ENCODE data around the gene PHACTR4. TPM values are rescaled to one million over a fixed set of nuclear protein-coding genes. Genes with fewer than 3 reads are reported as not detected.

The PHACTR4 gene
- total RNA-seq, 2 donors from 2014 or later: 38.9 to 45.0 TPM

DNA sequence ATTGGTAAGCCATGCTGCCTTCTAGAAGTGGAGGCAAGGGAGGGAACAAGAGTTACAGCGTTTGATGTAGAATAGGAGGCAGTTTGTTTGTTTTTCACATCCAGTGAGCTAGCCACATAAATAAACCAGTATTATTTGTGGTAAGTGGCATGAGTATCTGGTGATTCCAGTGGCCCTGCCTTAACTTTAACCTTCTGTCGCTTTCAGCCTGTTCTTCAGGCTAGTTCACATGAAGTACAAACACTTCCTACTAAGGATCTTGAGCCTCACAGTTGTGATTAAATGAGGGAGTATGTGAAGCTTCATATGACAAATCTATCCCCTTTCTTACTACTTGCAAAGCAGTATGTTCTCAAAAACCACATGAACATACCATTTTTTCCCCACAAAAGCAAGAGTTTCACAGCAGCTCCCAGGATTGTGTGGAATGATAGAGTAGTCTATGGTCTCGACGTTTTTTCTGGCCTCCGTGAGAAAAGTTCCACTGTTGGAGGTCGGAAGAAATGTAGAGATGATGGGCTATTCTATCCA, 59.5 kb downstream of the PHACTR4 start:
- intact Hi-C loops (cut with DNase I): no loop called here
- whole genome bisulfite sequencing: 80% methylated on average over 6 of the region's 6 CpGs
- DNase-seq (ENCODE audit: low spot score): no peak

DNA sequence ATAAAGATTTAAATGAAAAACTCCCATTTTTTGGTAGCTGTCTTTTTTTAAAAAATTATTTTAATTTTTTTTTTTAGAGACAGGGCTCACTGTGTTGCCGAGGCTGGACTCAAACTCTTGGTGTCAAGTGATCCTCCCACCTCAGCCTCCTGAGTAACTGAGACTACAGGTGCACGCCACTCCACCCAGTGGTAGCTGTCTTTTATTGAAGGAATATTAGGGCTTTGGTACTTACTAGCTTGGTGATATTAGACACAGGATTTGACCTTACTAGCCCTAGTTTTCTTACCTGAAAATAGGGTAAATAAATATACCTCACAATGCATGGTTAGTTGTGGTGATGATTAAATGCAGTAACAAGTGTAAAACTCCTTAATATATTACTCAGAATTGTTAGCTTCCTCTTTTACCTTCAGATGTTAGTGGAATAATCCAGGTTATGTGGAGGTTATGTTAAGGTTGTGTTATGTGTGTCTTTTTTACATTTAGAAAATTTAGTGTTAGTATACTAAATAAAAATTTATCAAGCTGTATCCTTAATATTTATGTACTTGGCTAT, 66.8 kb downstream of the PHACTR4 start:
- DNase-seq (ENCODE audit: low spot score): no peak
- intact Hi-C loops (cut with DNase I): no loop called here
- TF ChIP-seq POLR2A (IDR thresholded peaks at IDR 0.05): no peak
- TF ChIP-seq, protein P1, sequence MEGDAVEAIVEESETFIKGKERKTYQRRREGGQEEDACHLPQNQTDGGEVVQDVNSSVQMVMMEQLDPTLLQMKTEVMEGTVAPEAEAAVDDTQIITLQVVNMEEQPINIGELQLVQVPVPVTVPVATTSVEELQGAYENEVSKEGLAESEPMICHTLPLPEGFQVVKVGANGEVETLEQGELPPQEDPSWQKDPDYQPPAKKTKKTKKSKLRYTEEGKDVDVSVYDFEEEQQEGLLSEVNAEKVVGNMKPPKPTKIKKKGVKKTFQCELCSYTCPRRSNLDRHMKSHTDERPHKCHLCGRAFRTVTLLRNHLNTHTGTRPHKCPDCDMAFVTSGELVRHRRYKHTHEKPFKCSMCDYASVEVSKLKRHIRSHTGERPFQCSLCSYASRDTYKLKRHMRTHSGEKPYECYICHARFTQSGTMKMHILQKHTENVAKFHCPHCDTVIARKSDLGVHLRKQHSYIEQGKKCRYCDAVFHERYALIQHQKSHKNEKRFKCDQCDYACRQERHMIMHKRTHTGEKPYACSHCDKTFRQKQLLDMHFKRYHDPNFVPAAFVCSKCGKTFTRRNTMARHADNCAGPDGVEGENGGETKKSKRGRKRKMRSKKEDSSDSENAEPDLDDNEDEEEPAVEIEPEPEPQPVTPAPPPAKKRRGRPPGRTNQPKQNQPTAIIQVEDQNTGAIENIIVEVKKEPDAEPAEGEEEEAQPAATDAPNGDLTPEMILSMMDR (IDR thresholded peaks at IDR 0.05): no peak
- TF ChIP-seq POLR2AphosphoS5 (IDR thresholded peaks at IDR 0.05): no peak
- H3K4me3 ChIP-seq: no peak overlapping the region
- H3K27me3 ChIP-seq (replicated peaks; ENCODE audit: insufficient read depth): no peaks in the 10 kb centered on the region
- H3K4me1 ChIP-seq (replicated peaks): peaks cover 8% of the 10 kb centered on the region
- WGBS: 93% methylated on average over 2 of the region's 2 CpGs
- H3K27ac ChIP-seq: peak overlapping the region; percentile 84 to 87
- no peaks in the 10 kb centered on the region for H3K9me3 ChIP-seq
- H3K36me3 ChIP-seq: no peaks in the 10 kb centered on the region

More for the DNA sequence above, 59.5 kb downstream of the PHACTR4 start:
- Histone ChIP-seq H3K9me3 (no peaks in the 10 kb centered on the region), H3K4me3 (no peak overlapping the region), H3K4me1 (replicated peaks) (no peaks in the 10 kb centered on the region), H3K27me3 (replicated peaks; ENCODE audit: insufficient read depth) (no peaks in the 10 kb centered on the region), H3K27ac (peak overlapping the region in 1 of 2 donors; percentile 29), H3K36me3 (no peaks in the 10 kb centered on the region)
- TF ChIP-seq POLR2A (IDR thresholded peaks at IDR 0.05): no peak

DNA sequence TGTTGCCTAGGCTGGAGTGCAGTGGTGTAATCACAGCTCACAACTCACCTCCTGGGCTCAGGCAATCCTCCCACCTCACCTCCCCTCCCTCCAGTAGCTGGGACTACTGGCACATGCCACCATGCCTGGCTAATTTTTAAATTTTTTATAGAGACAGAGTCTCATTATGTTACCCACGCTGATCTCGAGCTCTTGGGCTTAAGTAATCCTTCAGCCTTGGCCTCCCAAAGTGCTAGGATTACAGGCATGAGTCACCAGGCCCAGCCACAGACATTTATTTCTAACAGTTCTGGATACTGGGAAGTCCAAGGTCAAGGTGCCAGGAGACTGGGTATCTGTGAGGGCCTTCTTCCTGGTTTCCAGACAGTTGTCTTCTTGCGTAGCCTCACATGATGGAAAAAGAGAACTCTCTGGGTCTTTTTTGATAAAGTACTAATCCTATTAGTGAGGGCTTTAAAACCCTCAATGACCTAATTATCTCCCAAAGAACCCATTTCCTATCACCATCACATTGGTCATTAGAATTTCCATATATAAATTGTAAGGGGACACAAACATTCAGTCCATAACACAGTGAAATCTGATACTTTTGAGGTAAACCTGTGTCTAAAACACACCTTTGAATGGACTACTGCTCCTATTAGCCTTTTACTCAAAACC, 67.9 kb downstream of the PHACTR4 start:
- Histone ChIP-seq H3K4me1 (replicated peaks) (peaks cover 8% of the 10 kb centered on the region), H3K36me3 (no peaks in the 10 kb centered on the region), H3K9me3 (no peaks in the 10 kb centered on the region), H3K27me3 (replicated peaks; ENCODE audit: insufficient read depth) (no peaks in the 10 kb centered on the region), H3K27ac (peak overlapping the region; percentile 84 to 87), H3K4me3 (peak overlapping the region; percentile 16 to 29)
- TF ChIP-seq POLR2AphosphoS5 (IDR thresholded peaks at IDR 0.05) (no peak), POLR2A (IDR thresholded peaks at IDR 0.05) (no peak)
- TF ChIP-seq, protein P1 (IDR thresholded peaks at IDR 0.05): no peak
- intact Hi-C loops (cut with DNase I): no loop called here
- WGBS: 39% methylated on average over 3 of the region's 3 CpGs
- DNase-seq (ENCODE audit: low spot score): peak; percentile 26

DNA sequence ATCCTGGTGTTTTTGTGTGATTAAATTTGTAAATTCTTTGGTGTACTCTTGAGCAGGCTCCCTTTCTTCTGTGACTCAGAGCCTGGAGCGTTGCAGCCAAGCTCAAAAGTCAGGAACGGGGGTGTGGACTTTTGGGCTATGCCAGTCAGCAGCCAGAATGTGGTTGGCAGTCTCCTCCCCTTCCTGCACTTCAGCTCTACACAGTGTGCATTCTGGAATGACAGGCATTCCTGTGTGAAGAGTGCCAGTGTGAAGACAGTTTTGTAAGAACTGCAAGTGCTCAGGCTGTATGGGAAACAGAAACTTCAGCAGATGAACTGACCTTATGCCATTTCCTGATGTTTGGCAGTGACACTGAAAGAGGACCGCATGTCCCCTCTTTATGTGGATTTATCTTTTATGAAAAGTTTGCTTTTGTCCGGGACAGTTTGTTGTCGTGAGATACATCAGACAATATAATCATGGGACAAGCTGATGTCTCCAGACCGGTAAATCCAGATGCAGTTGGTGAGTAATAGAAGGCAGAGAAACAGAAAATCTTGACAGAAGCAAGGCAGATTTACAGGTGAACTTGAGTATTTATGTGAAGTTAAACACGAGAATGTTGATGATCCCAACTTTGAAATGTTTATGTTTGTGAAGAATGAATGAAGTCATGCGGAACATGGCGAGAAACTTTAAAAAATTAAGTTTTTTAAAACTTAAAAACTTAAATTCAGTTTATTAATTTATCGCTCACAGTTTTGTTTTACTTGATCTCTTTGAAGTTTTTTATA, 68.6 kb downstream of the PHACTR4 start:
- Histone ChIP-seq H3K4me1 (replicated peaks) (peaks cover 8% of the 10 kb centered on the region), H3K4me3 (peak overlapping the region; percentile 16 to 29), H3K27me3 (replicated peaks; ENCODE audit: insufficient read depth) (no peaks in the 10 kb centered on the region), H3K36me3 (no peaks in the 10 kb centered on the region), H3K9me3 (no peaks in the 10 kb centered on the region), H3K27ac (peak overlapping the region; percentile 84 to 87)
- peak; percentile 93 for DNase-seq (ENCODE audit: low spot score)
- WGBS: 21% methylated on average over 10 of the region's 10 CpGs
- TF ChIP-seq POLR2AphosphoS5 (IDR thresholded peaks at IDR 0.05): peak; percentile 97
- TF ChIP-seq, protein P1 (IDR thresholded peaks at IDR 0.05): no peak
- TF ChIP-seq POLR2A (IDR thresholded peaks at IDR 0.05): peak; percentile 69
- intact Hi-C loops (cut with DNase I): no loop called here

DNA sequence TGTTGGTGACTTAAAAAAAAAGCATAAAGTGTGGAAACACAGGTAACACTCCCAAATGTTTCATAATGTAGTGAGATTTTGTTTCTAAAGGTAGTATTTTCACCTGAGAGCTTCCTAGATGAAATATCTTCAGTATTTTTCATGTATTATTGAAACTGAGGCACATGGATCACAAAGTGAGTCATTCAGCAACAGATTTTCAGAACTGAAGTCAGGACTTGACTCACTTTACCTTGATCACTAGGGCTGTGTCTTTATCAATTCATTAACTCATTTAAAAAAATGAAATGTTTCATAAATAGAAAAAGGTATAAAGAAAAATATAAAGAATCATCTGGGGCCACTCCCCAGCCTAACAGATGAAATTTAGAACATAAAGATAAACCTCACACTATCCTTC, 69.8 kb downstream of the PHACTR4 start:
- no peak for DNase-seq (ENCODE audit: low spot score)
- Histone ChIP-seq H3K4me3 (peak overlapping the region; percentile 16 to 29), H3K27me3 (replicated peaks; ENCODE audit: insufficient read depth) (no peaks in the 10 kb centered on the region), H3K36me3 (no peaks in the 10 kb centered on the region), H3K9me3 (no peaks in the 10 kb centered on the region), H3K4me1 (replicated peaks) (peaks cover 8% of the 10 kb centered on the region), H3K27ac (peak overlapping the region; percentile 84 to 87)
- TF ChIP-seq, protein P1 (IDR thresholded peaks at IDR 0.05): no peak
- TF ChIP-seq POLR2AphosphoS5 (IDR thresholded peaks at IDR 0.05): no peak
- no peak for TF ChIP-seq POLR2A (IDR thresholded peaks at IDR 0.05)
- intact Hi-C loops (cut with DNase I): no loop called here
